ENCODE measurements around the gene APOA4. TPM values are rescaled to one million over a fixed set of nuclear protein-coding genes. Genes with fewer than 3 reads are reported as not detected.
A peak's percentile ranks its signal among the peaks of the same experiment; 100 is the strongest.

The APOA4 gene
- total and polyA plus RNA-seq, 5 donors, result 0.05 TPM; not detected in 4

GRCh38 chr11:116861539-116861938, 38.4 kb upstream of the APOA4 start:
- intact Hi-C loops (cut with DNase I), result no loop called here
- WGBS, result 91% methylated on average over 1 of the region's 1 CpG

GRCh38 chr11:116860303-116860702, 37.2 kb upstream of the APOA4 start:
- Histone ChIP-seq H3K27me3 (ENCODE audit: control insufficient read depth, insufficient read depth) (no peaks in the 10 kb centered on the region), H3K4me1 (ENCODE audit: control insufficient read depth, insufficient read depth, low read length) (no peaks in the 10 kb centered on the region), H3K9me3 (ENCODE audit: control insufficient read depth, low read length) (no peaks in the 10 kb centered on the region), H3K4me3 (ENCODE audit: low read length) (no peak overlapping the region), H3K27ac (ENCODE audit: low read length) (no peak overlapping the region)
- DNase-seq (no peak), ATAC-seq (no peak)
- WGBS, result 88% methylated on average over 6 of the region's 6 CpGs
- intact Hi-C loops (cut with DNase I), result no loop called here

More at GRCh38 chr11:116861539-116861938, 38.4 kb upstream of the APOA4 start:
- Histone ChIP-seq H3K4me3 (ENCODE audit: low read length) (no peak overlapping the region), H3K27ac (ENCODE audit: low read length) (no peak overlapping the region), H3K9me3 (ENCODE audit: control insufficient read depth, low read length) (no peaks in the 10 kb centered on the region), H3K4me1 (ENCODE audit: control insufficient read depth, insufficient read depth, low read length) (no peaks in the 10 kb centered on the region), H3K27me3 (ENCODE audit: control insufficient read depth, insufficient read depth) (no peaks in the 10 kb centered on the region)
- ATAC-seq (no peak), DNase-seq (no peak)

GRCh38 chr11:116859175-116859574, 36.1 kb upstream of the APOA4 start:
- Histone ChIP-seq H3K9me3 (ENCODE audit: control insufficient read depth, low read length) (no peaks in the 10 kb centered on the region), H3K4me3 (ENCODE audit: low read length) (no peak overlapping the region), H3K27ac (ENCODE audit: low read length) (no peak overlapping the region), H3K27me3 (ENCODE audit: control insufficient read depth, insufficient read depth) (no peaks in the 10 kb centered on the region), H3K4me1 (ENCODE audit: control insufficient read depth, insufficient read depth, low read length) (no peaks in the 10 kb centered on the region)
- ATAC-seq (no peak), DNase-seq (no peak)
- intact Hi-C loops (cut with DNase I), result no loop called here
- 94% methylated on average over 8 of the region's 8 CpGs for WGBS

GRCh38 chr11:116857936-116858335, 34.8 kb upstream of the APOA4 start:
- 50% methylated on average over 7 of the region's 7 CpGs for WGBS
- ATAC-seq (no peak), DNase-seq (no peak)
- no peak overlapping the region for H3K4me3 ChIP-seq (ENCODE audit: low read length)
- H3K27me3 ChIP-seq (ENCODE audit: control insufficient read depth, insufficient read depth), result no peaks in the 10 kb centered on the region
- H3K27ac ChIP-seq (ENCODE audit: low read length), result no peak overlapping the region
- no peaks in the 10 kb centered on the region for H3K9me3 ChIP-seq (ENCODE audit: control insufficient read depth, low read length)
- intact Hi-C loops (cut with DNase I), result no loop called here
- H3K4me1 ChIP-seq (ENCODE audit: control insufficient read depth, insufficient read depth, low read length), result peaks cover 7% of the 10 kb centered on the region

- no peak overlapping the region for H3K27ac ChIP-seq (ENCODE audit: low read length)
- no peak for DNase-seq
- no peaks in the 10 kb centered on the region for H3K27me3 ChIP-seq (ENCODE audit: control insufficient read depth, insufficient read depth)
- no peaks in the 10 kb centered on the region for H3K9me3 ChIP-seq (ENCODE audit: control insufficient read depth, low read length)
- peaks cover 7% of the 10 kb centered on the region for H3K4me1 ChIP-seq (ENCODE audit: control insufficient read depth, insufficient read depth, low read length)
- 86% methylated on average over 2 of the region's 2 CpGs for WGBS
- H3K4me3 ChIP-seq (ENCODE audit: low read length), result no peak overlapping the region
- ATAC-seq, result no peak
- intact Hi-C loops (cut with DNase I), result no loop called here
Observed at GRCh38 chr11:116857316-116857715, 34.2 kb upstream of the APOA4 start.

GRCh38 chr11:116856423-116856822, 33.3 kb upstream of the APOA4 start:
- WGBS, result 74% methylated on average over 5 of the region's 5 CpGs
- H3K4me3 ChIP-seq (ENCODE audit: low read length), result no peak overlapping the region
- H3K27ac ChIP-seq (ENCODE audit: low read length), result no peak overlapping the region
- no peaks in the 10 kb centered on the region for H3K27me3 ChIP-seq (ENCODE audit: control insufficient read depth, insufficient read depth)
- H3K4me1 ChIP-seq (ENCODE audit: control insufficient read depth, insufficient read depth, low read length), result peaks cover 9% of the 10 kb centered on the region
- intact Hi-C loops (cut with DNase I), result no loop called here
- ATAC-seq, result no peak
- H3K9me3 ChIP-seq (ENCODE audit: control insufficient read depth, low read length), result no peaks in the 10 kb centered on the region
- no peak for DNase-seq

- 93% methylated on average over 7 of the region's 7 CpGs for WGBS
- Histone ChIP-seq H3K9me3 (ENCODE audit: control insufficient read depth, low read length) (no peaks in the 10 kb centered on the region), H3K4me3 (ENCODE audit: low read length) (no peak overlapping the region), H3K27ac (ENCODE audit: low read length) (no peak overlapping the region), H3K27me3 (ENCODE audit: control insufficient read depth, insufficient read depth) (no peaks in the 10 kb centered on the region), H3K4me1 (ENCODE audit: control insufficient read depth, insufficient read depth, low read length) (peaks cover 9% of the 10 kb centered on the region)
- DNase-seq (no peak), ATAC-seq (no peak)
- intact Hi-C loops (cut with DNase I), result no loop called here
Observed at GRCh38 chr11:116855413-116855812, 32.3 kb upstream of the APOA4 start.

GRCh38 chr11:116853461-116854073, 30.5 kb upstream of the APOA4 start:
- H3K27me3 ChIP-seq (ENCODE audit: control insufficient read depth, insufficient read depth), result no peaks in the 10 kb centered on the region
- peaks cover 9% of the 10 kb centered on the region for H3K4me1 ChIP-seq (ENCODE audit: control insufficient read depth, insufficient read depth, low read length)
- intact Hi-C loops (cut with DNase I), result no loop called here
- 60% methylated on average over 6 of the region's 6 CpGs for WGBS
- H3K27ac ChIP-seq (ENCODE audit: low read length), result no peak overlapping the region
- H3K9me3 ChIP-seq (ENCODE audit: control insufficient read depth, low read length), result no peaks in the 10 kb centered on the region
- H3K4me3 ChIP-seq (ENCODE audit: low read length), result no peak overlapping the region
- ATAC-seq, result peak; percentile 25 to 46
- peak in 1 of 3 donors; percentile 47 for DNase-seq

GRCh38 chr11:116852261-116853031, 29.3 kb upstream of the APOA4 start:
- ATAC-seq, result peak; percentile 65 to 75

GRCh38 chr11:116851626-116852025, 28.5 kb upstream of the APOA4 start:
- Histone ChIP-seq H3K9me3 (ENCODE audit: control insufficient read depth, low read length) (no peaks in the 10 kb centered on the region), H3K27ac (ENCODE audit: low read length) (no peak overlapping the region), H3K27me3 (ENCODE audit: control insufficient read depth, insufficient read depth) (no peaks in the 10 kb centered on the region), H3K4me3 (ENCODE audit: low read length) (no peak overlapping the region), H3K4me1 (ENCODE audit: control insufficient read depth, insufficient read depth, low read length) (peaks cover 9% of the 10 kb centered on the region)
- WGBS, result 70% methylated on average over 7 of the region's 7 CpGs
- no peak for ATAC-seq
- DNase-seq, result no peak
- intact Hi-C loops (cut with DNase I), result no loop called here

More at GRCh38 chr11:116852261-116853031, 29.3 kb upstream of the APOA4 start:
- no peak overlapping the region for H3K27ac ChIP-seq (ENCODE audit: low read length)
- no peaks in the 10 kb centered on the region for H3K9me3 ChIP-seq (ENCODE audit: control insufficient read depth, low read length)
- peak in 2 of 3 donors; percentile 59 to 70 for DNase-seq
- H3K4me1 ChIP-seq (ENCODE audit: control insufficient read depth, insufficient read depth, low read length), result peaks cover 9% of the 10 kb centered on the region
- no peaks in the 10 kb centered on the region for H3K27me3 ChIP-seq (ENCODE audit: control insufficient read depth, insufficient read depth)
- no peak overlapping the region for H3K4me3 ChIP-seq (ENCODE audit: low read length)
- intact Hi-C loops (cut with DNase I), result no loop called here
- WGBS, result 35% methylated on average over 5 of the region's 5 CpGs

- no peak overlapping the region for H3K27ac ChIP-seq (ENCODE audit: low read length)
- peaks cover 9% of the 10 kb centered on the region for H3K4me1 ChIP-seq (ENCODE audit: control insufficient read depth, insufficient read depth, low read length)
- WGBS, result 89% methylated on average over 6 of the region's 6 CpGs
- no peak for DNase-seq
- H3K4me3 ChIP-seq (ENCODE audit: low read length), result no peak overlapping the region
- ATAC-seq, result no peak
- no peaks in the 10 kb centered on the region for H3K9me3 ChIP-seq (ENCODE audit: control insufficient read depth, low read length)
- intact Hi-C loops (cut with DNase I), result no loop called here
- no peaks in the 10 kb centered on the region for H3K27me3 ChIP-seq (ENCODE audit: control insufficient read depth, insufficient read depth)
Observed at GRCh38 chr11:116849486-116849885, 26.4 kb upstream of the APOA4 start.

All from right cardiac atrium (tissue), 5 donors.